DMS153 treated with DMSO at 0.1 percent for 48 hours (cell line): ENCODE measurements around the gene ADGRV1.
"Not testable (repeated sequence)": the region's sequence is repeated elsewhere in the genome, so short reads cannot be mapped to it uniquely, and the experiment has no call there.

Experiments used
- DNase-seq: peaks from one replicate; lab custom pipeline; 2025; ENCODE audit not compliant: unreplicated experiment; lab: John Stamatoyannopoulos, UW

The ADGRV1 gene

GRCh38 chr5:90802474-90803317, 244.1 kb downstream of the ADGRV1 start:
- DNase-seq: no peak

GRCh38 chr5:90803381-90803780, 244.8 kb downstream of the ADGRV1 start:
- DNase-seq: no peak

GRCh38 chr5:90803876-90804275, 245.3 kb downstream of the ADGRV1 start:
- no peak for DNase-seq

- DNase-seq: no peak
Observed at GRCh38 chr5:90807496-90807895, 248.9 kb downstream of the ADGRV1 start.

GRCh38 chr5:90809311-90810056, 250.9 kb downstream of the ADGRV1 start:
- no peak for DNase-seq

- DNase-seq: no peak
Observed at GRCh38 chr5:90810211-90810610, 251.6 kb downstream of the ADGRV1 start.

GRCh38 chr5:90813392-90813791, 254.8 kb downstream of the ADGRV1 start:
- no peak for DNase-seq

- DNase-seq: not testable (repeated sequence)
Observed at GRCh38 chr5:90822062-90822461, 263.5 kb downstream of the ADGRV1 start.

GRCh38 chr5:90824436-90824835, 265.8 kb downstream of the ADGRV1 start:
- DNase-seq: no peak

- DNase-seq: no peak
Observed at GRCh38 chr5:90830058-90830457, 271.5 kb downstream of the ADGRV1 start.

- DNase-seq: no peak
Observed at GRCh38 chr5:90833753-90834152, 275.2 kb downstream of the ADGRV1 start.

GRCh38 chr5:90834711-90835110, 276.1 kb downstream of the ADGRV1 start:
- no peak for DNase-seq

- DNase-seq: no peak
Observed at GRCh38 chr5:90843443-90843842, 284.8 kb downstream of the ADGRV1 start.

GRCh38 chr5:90844931-90845330, 286.3 kb downstream of the ADGRV1 start:
- DNase-seq: no peak

GRCh38 chr5:90845723-90846554, 287.3 kb downstream of the ADGRV1 start:
- DNase-seq: no peak

- DNase-seq: not testable (repeated sequence)
Observed at GRCh38 chr5:90847606-90848005, 289.0 kb downstream of the ADGRV1 start.

- no peak for DNase-seq
Observed at GRCh38 chr5:90849939-90850338, 291.3 kb downstream of the ADGRV1 start.

GRCh38 chr5:90852531-90852930, 293.9 kb downstream of the ADGRV1 start:
- no peak for DNase-seq

GRCh38 chr5:90853750-90854149, 295.2 kb downstream of the ADGRV1 start:
- DNase-seq: no peak

GRCh38 chr5:90854169-90854568, 295.6 kb downstream of the ADGRV1 start:
- DNase-seq: no peak

- DNase-seq: no peak
Observed at GRCh38 chr5:90855296-90856010, 296.9 kb downstream of the ADGRV1 start.
